ENCODE results near the gene KCNT2.

KCNT2 gene

DNA sequence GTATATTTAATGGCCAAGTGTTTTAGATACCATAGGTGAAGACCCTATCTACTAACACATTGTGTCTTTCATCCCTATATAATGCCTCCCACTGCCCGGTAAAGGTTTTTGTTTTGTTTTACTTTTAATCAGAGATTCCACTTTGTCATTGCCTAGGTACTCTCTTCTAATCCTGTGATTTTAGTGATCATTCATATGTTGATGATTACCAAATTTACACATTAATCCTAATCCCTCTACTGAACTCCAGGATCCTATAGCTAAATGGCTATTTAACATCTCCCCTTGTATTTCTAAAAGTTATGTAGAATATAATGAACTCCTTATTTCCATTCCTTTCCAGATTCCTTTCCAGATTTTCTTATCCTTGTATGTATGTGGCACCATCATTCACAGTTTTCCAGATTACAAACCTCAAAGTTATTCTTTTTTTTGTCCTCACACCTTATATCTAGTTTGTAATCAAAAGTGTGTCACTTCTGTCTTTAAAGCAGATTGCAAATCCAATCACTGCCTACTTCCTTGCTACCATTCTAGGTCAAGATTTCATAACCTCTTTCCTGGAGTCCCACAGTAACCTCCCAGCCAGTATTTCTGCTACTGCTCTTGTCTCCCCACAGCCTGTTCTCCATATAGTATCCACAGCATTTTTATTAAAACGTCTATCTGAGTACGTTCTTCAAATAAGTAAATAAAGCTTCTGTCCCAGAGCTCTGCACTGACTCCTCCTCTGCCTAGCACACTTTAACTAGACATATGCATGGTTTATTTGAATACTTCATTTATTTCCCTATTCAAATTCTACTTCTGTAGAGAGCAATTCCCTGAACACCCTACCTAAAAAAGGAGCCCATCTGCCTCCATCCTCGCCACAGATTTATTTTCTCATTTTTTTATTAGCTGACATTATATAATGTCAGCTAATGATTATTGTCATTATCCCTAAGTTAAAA, 157.8 kb downstream of the KCNT2 start:
- DNase-seq (ENCODE audit: low read depth in 2 of 2), result no peak

- no peak for DNase-seq (ENCODE audit: low read depth in 2 of 2)
These were observed 158.8 kb downstream of the KCNT2 start for GRCh38 chr1:196449460-196449859.

DNA sequence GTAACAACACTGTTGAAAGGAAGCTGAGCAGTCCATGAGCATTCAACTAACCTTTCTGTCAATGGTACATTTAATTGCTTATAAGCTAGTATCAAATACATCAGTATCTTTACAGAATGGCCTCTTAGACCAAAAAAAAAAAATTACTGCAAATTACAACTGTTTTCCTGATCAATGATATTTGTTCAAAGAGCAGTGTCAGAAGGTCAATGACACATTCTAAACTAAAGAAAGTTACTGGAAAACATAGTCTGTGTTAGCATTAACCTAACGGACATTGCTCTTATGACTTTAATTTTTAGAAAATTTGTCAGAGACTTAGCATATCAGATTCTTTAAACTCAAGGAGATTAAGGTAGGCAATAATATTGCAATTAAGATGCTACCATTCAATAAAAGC, 162.5 kb downstream of the KCNT2 start:
- no peak for DNase-seq (ENCODE audit: low read depth in 2 of 2)

DNA sequence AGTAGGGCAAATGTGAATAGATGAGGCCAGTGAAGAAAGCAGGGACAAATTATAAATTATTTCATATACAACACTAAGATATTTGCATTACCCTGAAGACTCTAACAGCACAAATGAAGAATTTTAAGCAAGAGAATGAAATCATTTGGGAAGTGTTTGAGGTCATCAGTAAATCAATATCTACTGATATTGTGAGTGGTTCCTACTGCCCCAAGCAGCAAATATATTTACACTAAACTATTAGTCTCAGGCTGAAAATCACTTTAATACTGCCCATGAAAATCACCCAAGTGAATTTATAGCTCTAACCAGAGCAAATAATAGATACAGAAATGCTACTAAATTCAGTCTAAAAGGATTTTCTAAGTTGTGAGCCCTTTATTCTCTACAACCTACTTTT, 163.6 kb downstream of the KCNT2 start:
- no peak for DNase-seq (ENCODE audit: low read depth in 2 of 2)

- no peak for DNase-seq (ENCODE audit: low read depth in 2 of 2)
These were observed 165.9 kb downstream of the KCNT2 start for GRCh38 chr1:196442366-196442765.

- no peak for DNase-seq (ENCODE audit: low read depth in 2 of 2)
These were observed 167.5 kb downstream of the KCNT2 start for GRCh38 chr1:196440711-196441110.

- no peak for DNase-seq (ENCODE audit: low read depth in 2 of 2)
These were observed 169.9 kb downstream of the KCNT2 start for GRCh38 chr1:196438329-196438728.

DNA sequence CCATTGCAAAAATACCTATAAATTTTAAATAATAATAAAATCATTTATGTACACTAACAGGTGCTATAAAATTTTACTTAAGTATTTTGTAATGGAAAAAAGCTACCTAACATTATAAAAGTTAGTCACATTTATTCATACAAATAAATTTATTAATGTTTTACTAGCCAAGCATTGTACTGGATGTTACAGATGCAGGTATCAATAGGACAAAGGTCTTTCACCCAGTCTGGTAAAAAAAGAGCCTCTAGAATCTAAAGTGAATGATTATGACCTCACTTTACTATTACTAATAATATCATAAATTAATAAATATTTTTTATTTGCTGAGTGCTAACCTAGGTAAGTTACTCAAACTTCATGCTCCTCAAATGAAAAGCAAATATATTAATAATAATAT, 170.6 kb downstream of the KCNT2 start:
- DNase-seq (ENCODE audit: low read depth in 2 of 2), result no peak

DNA sequence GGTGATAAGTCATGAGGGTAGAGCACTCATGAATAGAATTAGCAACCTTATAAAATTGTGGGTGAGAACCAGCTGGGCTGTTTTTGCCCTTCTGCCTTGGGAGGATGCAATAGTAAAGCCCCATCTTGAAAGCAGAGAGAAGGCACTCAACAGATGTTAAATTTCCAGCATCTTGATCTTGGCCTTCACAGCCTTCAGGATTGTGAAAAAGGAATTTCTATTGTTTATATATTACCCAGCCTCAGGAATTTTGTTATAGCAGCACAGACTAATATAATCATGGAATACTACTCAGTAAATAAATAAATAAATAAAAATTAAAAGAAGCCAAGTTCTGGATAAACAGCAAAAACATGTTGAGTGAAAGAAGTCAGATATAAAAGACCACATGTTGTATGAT, 175.2 kb downstream of the KCNT2 start:
- no peak for DNase-seq (ENCODE audit: low read depth in 2 of 2)

- no peak for DNase-seq (ENCODE audit: low read depth in 2 of 2)
These were observed 180.1 kb downstream of the KCNT2 start for GRCh38 chr1:196427976-196428734.

DNA sequence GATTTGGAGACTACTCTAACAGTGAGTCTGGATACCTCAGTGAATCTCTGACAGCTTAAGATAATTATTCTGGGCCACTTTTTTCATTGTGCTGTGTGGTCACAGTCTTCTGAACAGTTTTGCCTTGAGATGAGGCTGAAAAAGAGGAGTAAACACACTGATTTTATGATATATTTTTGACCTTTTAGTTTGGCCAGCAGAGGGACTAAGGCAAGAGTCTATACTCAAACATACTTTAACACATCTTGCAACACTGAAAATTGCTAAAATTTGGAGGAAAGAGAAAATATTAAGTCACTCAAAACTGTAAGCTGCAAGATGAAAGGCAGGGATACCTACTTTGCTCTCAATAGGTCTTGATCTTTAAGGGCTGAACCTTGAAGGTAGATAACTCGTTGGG, 182.7 kb downstream of the KCNT2 start:
- DNase-seq (ENCODE audit: low read depth in 2 of 2), result no peak

DNA sequence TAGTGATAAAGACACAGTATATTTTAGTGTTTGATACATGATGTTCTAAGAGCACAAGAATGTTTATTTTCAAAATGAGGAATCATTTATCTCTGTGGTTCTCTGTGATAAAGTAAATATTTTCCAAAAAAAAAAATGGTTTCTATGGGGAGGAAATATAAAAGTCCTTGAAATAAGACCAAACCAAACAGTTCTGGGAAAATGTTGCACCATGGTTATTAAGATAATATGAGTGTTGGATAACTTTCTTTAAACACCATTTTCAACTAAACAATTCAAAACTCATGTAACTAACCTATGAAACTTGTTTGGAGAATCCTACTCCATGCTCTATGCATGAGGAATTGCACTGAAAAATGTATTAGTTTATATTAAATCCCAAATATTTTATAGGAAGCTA, 184.6 kb downstream of the KCNT2 start:
- DNase-seq (ENCODE audit: low read depth in 2 of 2), result no peak

DNA sequence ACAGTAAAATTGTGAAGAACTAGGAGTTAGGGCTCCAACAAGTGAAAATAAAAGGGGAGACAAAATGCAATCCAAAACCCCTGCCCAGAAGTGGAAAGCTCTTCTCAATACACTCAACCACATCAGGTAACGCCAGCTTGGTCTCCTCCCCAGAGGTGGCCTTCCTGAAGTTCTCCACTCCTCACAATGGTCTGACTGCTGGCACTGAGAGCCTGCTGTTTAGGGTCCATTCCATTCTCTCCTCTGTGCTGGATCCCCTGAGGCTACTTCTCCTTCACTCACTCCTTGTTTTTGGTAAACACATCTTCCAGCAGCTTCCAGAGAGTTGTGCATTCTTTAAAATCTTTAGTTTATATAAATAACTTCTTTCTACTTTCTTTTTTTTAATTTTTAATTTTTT, 189.5 kb downstream of the KCNT2 start:
- no peak for DNase-seq (ENCODE audit: low read depth in 2 of 2)

GRCh38 chr1:196415978-196416377, 192.3 kb downstream of the KCNT2 start:
- no peak for DNase-seq (ENCODE audit: low read depth in 2 of 2)

- DNase-seq (ENCODE audit: low read depth in 2 of 2), result no peak
These were observed 195.9 kb downstream of the KCNT2 start for GRCh38 chr1:196412326-196412725.

DNA sequence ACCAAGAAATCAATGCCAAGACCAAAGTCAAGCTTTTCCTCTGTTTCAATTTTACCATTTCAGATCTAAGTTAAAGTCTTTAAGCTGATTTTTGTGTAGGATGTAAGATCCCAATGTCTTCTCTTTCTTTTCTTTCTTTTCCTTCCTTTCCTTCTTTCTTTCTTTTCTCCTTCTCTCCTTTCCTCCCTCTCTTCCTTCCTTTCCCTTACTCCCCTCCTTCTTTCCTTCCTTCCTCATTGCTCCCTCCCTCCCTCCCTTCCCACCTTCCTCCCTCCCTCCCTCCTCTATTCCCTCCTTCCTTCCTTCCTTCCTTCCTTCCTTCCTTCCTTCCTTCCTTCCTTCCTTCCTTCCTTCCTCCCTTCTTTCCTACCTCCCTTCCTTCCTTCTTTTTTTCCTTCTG, 197.5 kb downstream of the KCNT2 start:
- DNase-seq (ENCODE audit: low read depth in 2 of 2), result no peak

GRCh38 chr1:196409586-196409985, 198.7 kb downstream of the KCNT2 start:
- DNase-seq (ENCODE audit: low read depth in 2 of 2), result no peak

DNA sequence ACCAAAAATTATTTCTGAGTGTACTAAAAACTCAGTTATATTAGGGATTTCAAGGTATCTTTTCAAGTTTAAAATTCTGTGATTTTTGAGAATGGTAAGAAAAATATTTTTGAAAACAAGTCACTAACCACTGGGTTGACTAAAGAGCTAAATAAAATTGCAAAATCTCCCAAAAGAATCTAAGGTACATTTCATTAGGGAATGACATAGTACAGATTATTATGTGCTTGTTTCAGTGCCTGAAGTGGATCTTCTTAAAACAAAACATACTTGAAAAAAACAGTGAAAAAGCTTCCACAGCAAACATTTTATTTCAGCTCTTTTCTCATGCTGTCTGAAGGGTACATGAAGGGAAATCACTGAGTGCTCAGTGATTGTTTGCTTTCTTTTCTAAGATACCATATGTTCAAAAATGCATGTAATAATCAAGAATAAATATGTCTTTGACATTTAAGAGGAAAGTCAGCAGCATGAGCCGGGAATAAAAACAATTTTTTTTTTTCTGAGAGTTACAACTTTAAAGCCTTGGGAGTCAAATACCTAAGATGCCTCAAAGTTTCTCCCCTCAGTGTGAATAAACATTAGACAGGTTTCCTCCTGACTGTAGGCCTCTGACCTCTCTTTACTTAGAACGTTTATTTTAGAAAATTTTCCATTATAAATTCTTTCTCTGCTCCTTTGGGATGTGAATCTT, 200.7 kb downstream of the KCNT2 start:
- DNase-seq (ENCODE audit: low read depth in 2 of 2), result no peak

DNA sequence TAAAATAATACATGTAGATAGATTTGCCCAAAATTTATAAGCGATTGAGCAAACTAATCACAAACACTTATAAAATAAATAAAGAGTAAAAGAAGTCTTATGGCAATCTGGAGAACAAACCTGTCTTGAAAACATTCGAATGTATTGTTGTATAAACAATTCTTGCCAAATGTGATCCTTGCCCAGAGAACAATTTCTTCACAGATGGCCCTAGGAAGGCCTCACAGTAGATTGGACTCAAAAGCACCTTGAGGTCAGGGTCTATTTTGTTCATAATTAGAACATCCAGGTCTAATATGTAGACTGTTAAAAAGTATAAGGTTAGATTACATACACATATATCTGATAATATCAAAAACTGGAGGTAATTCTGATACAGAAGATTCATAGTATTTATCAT, 202.4 kb downstream of the KCNT2 start:
- no peak for DNase-seq (ENCODE audit: low read depth in 2 of 2)

- no peak for DNase-seq (ENCODE audit: low read depth in 2 of 2)
These were observed 204.2 kb downstream of the KCNT2 start for GRCh38 chr1:196403803-196404690.

GRCh38 chr1:196401891-196402290, 206.3 kb downstream of the KCNT2 start:
- no peak for DNase-seq (ENCODE audit: low read depth in 2 of 2)
